Effector memory CD4-positive, alpha-beta T cell (primary cell): ENCODE results near the gene ZRANB1.

ENCODE experiments used
- DNase-seq, 3 donors: peaks; one replicate each; pipeline ENCODE4 v3.0.0-alpha.2; 2020
- H3K27ac ChIP-seq: 2 replicates; pipeline ENCODE4 v1.7.0; 2013; ENCODE audit warnings: mild to moderate bottlenecking, low read length, moderate library complexity; ENCODE audit not compliant: insufficient read depth, poor library complexity, severe bottlenecking
- H3K27me3 ChIP-seq: replicated peaks from 2 replicates; pipeline ENCODE4 v1.7.0; 2013; ENCODE audit warnings: mild to moderate bottlenecking, low read length; ENCODE audit not compliant: insufficient read depth, control insufficient read depth, poor library complexity, severe bottlenecking
- H3K36me3 ChIP-seq: 2 replicates; pipeline ENCODE4 v1.7.0; 2013; ENCODE audit warnings: mild to moderate bottlenecking, low read length, moderate library complexity; ENCODE audit not compliant: control insufficient read depth, insufficient read depth
- H3K4me1 ChIP-seq: 2 replicates; pipeline ENCODE4 v1.7.0; 2013; ENCODE audit warnings: low read length, mild to moderate bottlenecking; ENCODE audit not compliant: control insufficient read depth, insufficient read depth, poor library complexity, severe bottlenecking
- H3K4me3 ChIP-seq: 2 replicates; pipeline ENCODE4 v1.7.0; 2013; ENCODE audit warnings: low read length, low read depth, mild to moderate bottlenecking; ENCODE audit not compliant: insufficient read depth, poor library complexity, severe bottlenecking
- H3K9me3 ChIP-seq: 2 replicates; pipeline ENCODE4 v1.7.0; 2013; ENCODE audit warnings: mild to moderate bottlenecking, low read length, moderate library complexity; ENCODE audit not compliant: control insufficient read depth
- total RNA-seq, 3 donors: gene quantifications; one replicate each; lab custom pipeline; 2026; lab: John Stamatoyannopoulos, UW

Gene ZRANB1
- 60.4 to 72.5 (median 62.2) reads per million in 3 donors for total RNA-seq

DNA sequence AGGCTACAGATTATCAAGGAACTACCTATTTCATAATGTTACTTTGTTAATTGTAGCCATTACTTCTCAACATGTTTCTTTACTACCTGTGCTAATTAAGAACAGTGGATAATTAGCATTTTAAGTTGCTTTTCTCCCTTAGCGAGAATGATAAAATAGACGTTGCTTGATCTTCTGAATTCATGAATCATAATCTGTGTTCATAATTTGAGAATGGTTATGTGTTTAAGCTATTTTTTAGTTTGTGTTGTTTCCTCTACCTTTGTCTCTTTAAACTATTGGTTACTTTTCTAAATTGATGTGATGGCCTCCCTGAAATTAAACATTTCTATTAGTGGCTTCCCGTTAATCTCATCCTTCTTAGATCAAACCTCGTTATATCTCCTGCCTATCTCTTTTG lies at the start of gene ZRANB1:
TSS of gene ZRANB1 (plus strand) at position 301 of the 400 bp plus-strand sequence. CDS start 371 bp downstream, outside the sequence.
- Histone ChIP-seq H3K36me3 (peaks cover 14% of the 10 kb centered on the region), H3K4me1 (no peaks in the 10 kb centered on the region), H3K27me3 (no peaks in the 10 kb centered on the region), H3K9me3 (no peaks in the 10 kb centered on the region), H3K4me3 (no peak within 1 kb of the TSS), H3K27ac (no peak within 1 kb of the TSS)
- no peak for DNase-seq

- Histone ChIP-seq H3K27ac (no peak overlapping the region), H3K4me3 (no peak overlapping the region), H3K9me3 (no peaks in the 10 kb centered on the region), H3K4me1 (no peaks in the 10 kb centered on the region), H3K36me3 (no peaks in the 10 kb centered on the region), H3K27me3 (peaks cover 4% of the 10 kb centered on the region)
- DNase-seq, result no peak
Measured at GRCh38 chr10:124892905-124893304, 49.0 kb upstream of the ZRANB1 start.

- H3K27me3 ChIP-seq, result peaks cover 4% of the 10 kb centered on the region
- no peaks in the 10 kb centered on the region for H3K9me3 ChIP-seq
- no peaks in the 10 kb centered on the region for H3K4me1 ChIP-seq
- H3K36me3 ChIP-seq, result no peaks in the 10 kb centered on the region
- H3K27ac ChIP-seq, result no peak overlapping the region
- no peak overlapping the region for H3K4me3 ChIP-seq
- DNase-seq, result no peak
Measured at GRCh38 chr10:124894569-124895215, 47.2 kb upstream of the ZRANB1 start.

DNA sequence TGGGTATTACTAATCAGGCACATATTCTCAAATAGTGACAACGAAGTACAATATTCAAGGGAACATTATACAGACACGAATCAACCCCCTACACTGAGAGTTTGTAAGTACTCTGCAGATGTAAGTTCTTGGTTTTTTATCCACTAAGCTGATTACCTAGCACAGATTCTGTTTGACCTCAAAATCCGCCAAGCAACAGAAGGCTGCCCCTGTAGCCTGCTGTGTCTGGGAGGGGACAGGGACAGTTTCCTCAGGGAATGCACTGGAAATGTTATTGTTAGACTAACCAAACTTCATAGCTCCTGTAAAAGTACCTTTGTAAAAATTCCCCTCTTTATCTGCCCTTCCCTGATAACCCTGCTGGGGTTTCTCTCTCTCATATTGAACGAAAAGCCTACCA lies 45.2 kb upstream of the ZRANB1 start:
- Histone ChIP-seq H3K27ac (no peak overlapping the region), H3K4me3 (no peak overlapping the region), H3K9me3 (no peaks in the 10 kb centered on the region), H3K27me3 (peaks cover 4% of the 10 kb centered on the region), H3K36me3 (no peaks in the 10 kb centered on the region), H3K4me1 (no peaks in the 10 kb centered on the region)
- DNase-seq, result no peak

GRCh38 chr10:124898471-124898870 lies 43.5 kb upstream of the ZRANB1 start:
- H3K4me1 ChIP-seq, result no peaks in the 10 kb centered on the region
- no peak overlapping the region for H3K27ac ChIP-seq
- peaks cover 4% of the 10 kb centered on the region for H3K27me3 ChIP-seq
- H3K9me3 ChIP-seq, result no peaks in the 10 kb centered on the region
- H3K36me3 ChIP-seq, result no peaks in the 10 kb centered on the region
- H3K4me3 ChIP-seq, result no peak overlapping the region
- DNase-seq, result no peak

- no peaks in the 10 kb centered on the region for H3K9me3 ChIP-seq
- H3K4me1 ChIP-seq, result no peaks in the 10 kb centered on the region
- H3K27ac ChIP-seq, result no peak overlapping the region
- DNase-seq, result no peak
- H3K4me3 ChIP-seq, result no peak overlapping the region
- peaks cover 4% of the 10 kb centered on the region for H3K27me3 ChIP-seq
- H3K36me3 ChIP-seq, result no peaks in the 10 kb centered on the region
Measured at GRCh38 chr10:124899151-124899550, 42.8 kb upstream of the ZRANB1 start.

- no peak for DNase-seq
- H3K9me3 ChIP-seq, result no peaks in the 10 kb centered on the region
- H3K4me1 ChIP-seq, result no peaks in the 10 kb centered on the region
- H3K27me3 ChIP-seq, result no peaks in the 10 kb centered on the region
- H3K27ac ChIP-seq, result no peak overlapping the region
- H3K36me3 ChIP-seq, result no peaks in the 10 kb centered on the region
- no peak overlapping the region for H3K4me3 ChIP-seq
Measured at GRCh38 chr10:124902462-124902861, 39.5 kb upstream of the ZRANB1 start.

- H3K4me3 ChIP-seq, result no peak overlapping the region
- no peaks in the 10 kb centered on the region for H3K9me3 ChIP-seq
- no peak overlapping the region for H3K27ac ChIP-seq
- no peaks in the 10 kb centered on the region for H3K27me3 ChIP-seq
- H3K4me1 ChIP-seq, result no peaks in the 10 kb centered on the region
- H3K36me3 ChIP-seq, result no peaks in the 10 kb centered on the region
- no peak for DNase-seq
Measured at GRCh38 chr10:124903111-124903510, 38.8 kb upstream of the ZRANB1 start.

DNA sequence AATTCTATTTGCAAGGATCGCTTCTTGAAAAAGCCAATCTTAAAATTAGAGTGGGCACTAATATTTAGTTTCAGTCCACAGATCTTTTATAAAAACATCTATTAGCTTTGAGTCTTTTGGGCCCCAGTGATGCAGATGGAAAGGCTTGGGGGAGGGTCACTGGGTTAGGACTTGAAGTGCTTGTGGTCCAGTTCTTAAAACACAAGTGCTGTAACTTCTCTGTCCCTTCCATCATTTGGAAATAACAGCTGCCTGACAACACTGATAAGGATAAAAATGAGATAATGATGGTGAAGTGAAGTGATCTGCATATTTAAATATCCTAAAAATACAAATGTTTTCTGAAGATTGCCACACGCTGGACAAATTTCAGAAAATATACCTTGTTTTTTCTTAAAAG lies 37.1 kb upstream of the ZRANB1 start:
- Histone ChIP-seq H3K27me3 (no peaks in the 10 kb centered on the region), H3K4me3 (no peak overlapping the region), H3K4me1 (no peaks in the 10 kb centered on the region), H3K36me3 (no peaks in the 10 kb centered on the region), H3K9me3 (no peaks in the 10 kb centered on the region), H3K27ac (no peak overlapping the region)
- DNase-seq, result no peak

- Histone ChIP-seq H3K4me1 (no peaks in the 10 kb centered on the region), H3K9me3 (no peaks in the 10 kb centered on the region), H3K27ac (no peak overlapping the region), H3K4me3 (no peak overlapping the region), H3K36me3 (no peaks in the 10 kb centered on the region), H3K27me3 (no peaks in the 10 kb centered on the region)
- no peak for DNase-seq
Measured at GRCh38 chr10:124906551-124907001, 35.3 kb upstream of the ZRANB1 start.
